PFSK-1 (cell line): ENCODE results near the gene PRR15L.

Experiments
- FOXP2 ChIP-seq: optimal IDR thresholded peaks from 2 replicates; pipeline ENCODE3; 2011; ENCODE audit warnings: borderline replicate concordance, control low read depth, inconsistent platforms; ENCODE audit not compliant: insufficient read depth; ENCODE audit errors: extremely low read length, extremely low read depth
- POLR2AphosphoS5 ChIP-seq: IDR thresholded peaks from 2 replicates; pipeline ENCODE4 v1.6.1; 2012; ENCODE audit warnings: low read depth, mild to moderate bottlenecking, control low read depth, low read length, moderate library complexity
- SIN3A ChIP-seq: IDR thresholded peaks from 2 replicates; pipeline ENCODE4 v1.6.1; 2012; ENCODE audit warnings: mild to moderate bottlenecking, low read length, moderate library complexity, borderline replicate concordance; ENCODE audit not compliant: insufficient read depth
- TAF1 ChIP-seq: IDR thresholded peaks from 2 replicates; pipeline ENCODE4 v1.6.1; 2012; ENCODE audit warnings: low read length, control low read depth, borderline replicate concordance; ENCODE audit not compliant: insufficient read depth
- TF ChIP-seq, protein P1 (sequence below), 2 experiments: IDR thresholded peaks; 2 replicates each; pipeline versions ENCODE4 v1.6.1 to v1.8.0; 2011 to 2012; ENCODE audit warnings: low read depth in 2 of 2, low read length in 2 of 2, control low read depth in 1 of 2, inconsistent platforms in 1 of 2, mild to moderate bottlenecking in 1 of 2, moderate library complexity in 1 of 2; ENCODE audit not compliant: insufficient read depth in 1 of 2

PRR15L gene

GRCh38 chr17:48002266-48002915 lies 44.7 kb upstream of the PRR15L start:
- TF ChIP-seq SIN3A (peak; percentile 34; the same call in 1 of the 2 replicates), TAF1 (no peak), FOXP2 (no peak)
- TF ChIP-seq, protein P1, sequence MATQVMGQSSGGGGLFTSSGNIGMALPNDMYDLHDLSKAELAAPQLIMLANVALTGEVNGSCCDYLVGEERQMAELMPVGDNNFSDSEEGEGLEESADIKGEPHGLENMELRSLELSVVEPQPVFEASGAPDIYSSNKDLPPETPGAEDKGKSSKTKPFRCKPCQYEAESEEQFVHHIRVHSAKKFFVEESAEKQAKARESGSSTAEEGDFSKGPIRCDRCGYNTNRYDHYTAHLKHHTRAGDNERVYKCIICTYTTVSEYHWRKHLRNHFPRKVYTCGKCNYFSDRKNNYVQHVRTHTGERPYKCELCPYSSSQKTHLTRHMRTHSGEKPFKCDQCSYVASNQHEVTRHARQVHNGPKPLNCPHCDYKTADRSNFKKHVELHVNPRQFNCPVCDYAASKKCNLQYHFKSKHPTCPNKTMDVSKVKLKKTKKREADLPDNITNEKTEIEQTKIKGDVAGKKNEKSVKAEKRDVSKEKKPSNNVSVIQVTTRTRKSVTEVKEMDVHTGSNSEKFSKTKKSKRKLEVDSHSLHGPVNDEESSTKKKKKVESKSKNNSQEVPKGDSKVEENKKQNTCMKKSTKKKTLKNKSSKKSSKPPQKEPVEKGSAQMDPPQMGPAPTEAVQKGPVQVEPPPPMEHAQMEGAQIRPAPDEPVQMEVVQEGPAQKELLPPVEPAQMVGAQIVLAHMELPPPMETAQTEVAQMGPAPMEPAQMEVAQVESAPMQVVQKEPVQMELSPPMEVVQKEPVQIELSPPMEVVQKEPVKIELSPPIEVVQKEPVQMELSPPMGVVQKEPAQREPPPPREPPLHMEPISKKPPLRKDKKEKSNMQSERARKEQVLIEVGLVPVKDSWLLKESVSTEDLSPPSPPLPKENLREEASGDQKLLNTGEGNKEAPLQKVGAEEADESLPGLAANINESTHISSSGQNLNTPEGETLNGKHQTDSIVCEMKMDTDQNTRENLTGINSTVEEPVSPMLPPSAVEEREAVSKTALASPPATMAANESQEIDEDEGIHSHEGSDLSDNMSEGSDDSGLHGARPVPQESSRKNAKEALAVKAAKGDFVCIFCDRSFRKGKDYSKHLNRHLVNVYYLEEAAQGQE (IDR thresholded peaks at IDR 0.05; ENCODE audit: insufficient read depth in 1 of 2, low read depth in 2 of 2, low read length in 2 of 2) = no peak

GRCh38 chr17:48001197-48001596 lies 43.5 kb upstream of the PRR15L start:
- TF ChIP-seq SIN3A = no peak
- TF ChIP-seq TAF1 = no peak
- TF ChIP-seq, protein P1 (IDR thresholded peaks at IDR 0.05; ENCODE audit: insufficient read depth in 1 of 2, low read depth in 2 of 2, low read length in 2 of 2) = no peak
- TF ChIP-seq POLR2AphosphoS5 = no peak
- no peak for TF ChIP-seq FOXP2

- TF ChIP-seq SIN3A = no peak
- no peak for TF ChIP-seq FOXP2
- TF ChIP-seq POLR2AphosphoS5 = no peak
- no peak for TF ChIP-seq TAF1
- TF ChIP-seq, protein P1 (IDR thresholded peaks at IDR 0.05; ENCODE audit: insufficient read depth in 1 of 2, low read depth in 2 of 2, low read length in 2 of 2) = no peak
These were observed 41.9 kb upstream of the PRR15L start for GRCh38 chr17:47999582-47999981.

DNA sequence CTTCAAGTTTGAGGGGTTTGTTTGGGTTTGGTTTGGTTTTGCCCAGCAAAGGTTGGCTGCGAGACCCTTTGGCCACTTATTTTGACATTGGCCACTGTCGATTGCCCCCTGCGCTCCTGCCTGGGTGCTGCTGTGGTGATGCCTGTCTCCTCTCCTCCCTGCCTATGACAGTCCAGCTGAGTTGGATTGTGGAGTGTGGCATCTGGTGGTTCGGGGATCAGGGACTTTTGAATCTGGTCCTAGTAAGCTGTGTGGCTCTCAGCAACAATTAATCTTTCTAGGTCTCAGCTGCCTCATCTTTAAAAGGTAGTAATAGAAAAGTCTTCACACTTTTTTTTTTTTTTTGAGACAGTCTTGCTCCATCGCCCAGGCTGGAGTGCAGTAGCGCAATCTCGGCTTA lies 40.4 kb upstream of the PRR15L start:
- TF ChIP-seq POLR2AphosphoS5 (no peak), FOXP2 (no peak), SIN3A (no peak), TAF1 (no peak)
- TF ChIP-seq, protein P1 (IDR thresholded peaks at IDR 0.05; ENCODE audit: insufficient read depth in 1 of 2, low read depth in 2 of 2, low read length in 2 of 2) = no peak

GRCh38 chr17:47997586-47997985 lies 39.9 kb upstream of the PRR15L start:
- no peak for TF ChIP-seq SIN3A
- TF ChIP-seq, protein P1 (IDR thresholded peaks at IDR 0.05; ENCODE audit: insufficient read depth in 1 of 2, low read depth in 2 of 2, low read length in 2 of 2) = no peak
- no peak for TF ChIP-seq FOXP2
- no peak for TF ChIP-seq TAF1
- TF ChIP-seq POLR2AphosphoS5 = no peak
